Measurements from ENCODE around the gene EXPH5. TPM values are rescaled to one million over a fixed set of nuclear protein-coding genes. Genes with fewer than 3 reads are reported as not detected.

Gene EXPH5
- total and polyA plus RNA-seq, 2 donors (not counting 1 experiment from before 2014, with no cell fraction given) = 0.12 to 0.37 TPM

- H3K9ac ChIP-seq (ENCODE audit: low read length) = no peak overlapping the region
- H3K27ac ChIP-seq (ENCODE audit: low read length in 2 of 2) = no peak overlapping the region
- Mint-ChIP-seq H3K27me3 (peaks cover 37% of the 10 kb centered on the region), H3K4me1 (no peaks in the 10 kb centered on the region), H3K9me3 (ENCODE audit: insufficient read depth) (no peaks in the 10 kb centered on the region), H3K27ac (no peak overlapping the region), H3K4me3 (no peak overlapping the region)
- no peak overlapping the region for H2AFZ ChIP-seq (ENCODE audit: insufficient read depth, low read depth, low read length, poor library complexity, severe bottlenecking)
- H3K27me3 ChIP-seq (replicated peaks in 1 of 4; ENCODE audit: control extremely low read depth in 1 of 4, control insufficient read depth in 3 of 4, insufficient read depth in 4 of 4, low read length in 3 of 4) = no peaks in the 10 kb centered on the region
- H4K20me1 ChIP-seq (ENCODE audit: control insufficient read depth, insufficient read depth, low read length, poor library complexity, severe bottlenecking) = no peaks in the 10 kb centered on the region
- H3K4me2 ChIP-seq (replicated peaks; ENCODE audit: low read depth, low read length, poor library complexity, severe bottlenecking) = no peak overlapping the region
- H3K79me2 ChIP-seq (ENCODE audit: control insufficient read depth, insufficient read depth, low read length) = no peaks in the 10 kb centered on the region
- WGBS (ENCODE audit: insufficient coverage) = 92% methylated on average over 2 of the region's 5 CpGs
- no peak for TF ChIP-seq CTCF (IDR thresholded peaks at IDR 0.05)
- TF ChIP-seq EZH2 (IDR thresholded peaks at IDR 0.05; ENCODE audit: borderline replicate concordance, insufficient read depth, low read depth, low read length, poor library complexity, severe bottlenecking) = no peak
- intact Hi-C loops (cut with micrococcal nuclease) = no loop called here
- CTCF ChIA-PET = no interaction called here
- POLR2A ChIA-PET = no interaction called here
- ATAC-seq (ENCODE audit: low read depth) = no peak
- no peak overlapping the region for H3K4me3 ChIP-seq (ENCODE audit: control extremely low read depth in 1 of 5, extremely low read depth in 1 of 5, insufficient read depth in 1 of 5, low read depth in 2 of 5, low read length in 4 of 5)
- no peak for DNase-seq
- H3K4me1 ChIP-seq (ENCODE audit: control insufficient read depth in 2 of 2, insufficient read depth in 2 of 2, low read length in 2 of 2) = no peaks in the 10 kb centered on the region
- no peaks in the 10 kb centered on the region for H3K36me3 ChIP-seq (replicated peaks in 1 of 2; ENCODE audit: control extremely low read depth in 1 of 2, control insufficient read depth in 1 of 2, extremely low read depth in 1 of 2, insufficient read depth in 2 of 2, low read length in 1 of 2)
- H3K9me3 ChIP-seq (ENCODE audit: control extremely low read depth in 1 of 3, control insufficient read depth in 2 of 3, insufficient read depth in 1 of 3, low read length in 2 of 3) = no peaks in the 10 kb centered on the region
Measured at GRCh38 chr11:108609682-108610081, 16.1 kb upstream of the EXPH5 start.

GRCh38 chr11:108608548-108608947 is 15.0 kb upstream of the EXPH5 start:
- WGBS (ENCODE audit: insufficient coverage) = no CpG with 5 or more reads among the region's 1 CpG
- ATAC-seq (ENCODE audit: low read depth) (no peak), DNase-seq (no peak)
- Mint-ChIP-seq H3K27ac (no peak overlapping the region), H3K27me3 (peaks cover 37% of the 10 kb centered on the region), H3K9me3 (ENCODE audit: insufficient read depth) (no peaks in the 10 kb centered on the region), H3K4me1 (no peaks in the 10 kb centered on the region), H3K4me3 (no peak overlapping the region)
- Histone ChIP-seq H3K4me3 (ENCODE audit: control extremely low read depth in 1 of 5, extremely low read depth in 1 of 5, insufficient read depth in 1 of 5, low read depth in 2 of 5, low read length in 4 of 5) (no peak overlapping the region), H3K9ac (ENCODE audit: low read length) (no peak overlapping the region), H2AFZ (ENCODE audit: insufficient read depth, low read depth, low read length, poor library complexity, severe bottlenecking) (no peak overlapping the region), H3K9me3 (ENCODE audit: control extremely low read depth in 1 of 3, control insufficient read depth in 2 of 3, insufficient read depth in 1 of 3, low read length in 2 of 3) (no peaks in the 10 kb centered on the region), H3K27me3 (replicated peaks in 1 of 4; ENCODE audit: control extremely low read depth in 1 of 4, control insufficient read depth in 3 of 4, insufficient read depth in 4 of 4, low read length in 3 of 4) (peaks cover 0 to 4% (median 0%) of the 10 kb centered on the region in 4 experiments), H3K36me3 (replicated peaks in 1 of 2; ENCODE audit: control extremely low read depth in 1 of 2, control insufficient read depth in 1 of 2, extremely low read depth in 1 of 2, insufficient read depth in 2 of 2, low read length in 1 of 2) (no peaks in the 10 kb centered on the region), H3K4me2 (replicated peaks; ENCODE audit: low read depth, low read length, poor library complexity, severe bottlenecking) (no peak overlapping the region), H4K20me1 (ENCODE audit: control insufficient read depth, insufficient read depth, low read length, poor library complexity, severe bottlenecking) (no peaks in the 10 kb centered on the region), H3K79me2 (ENCODE audit: control insufficient read depth, insufficient read depth, low read length) (no peaks in the 10 kb centered on the region), H3K27ac (ENCODE audit: low read length in 2 of 2) (no peak overlapping the region), H3K4me1 (ENCODE audit: control insufficient read depth in 2 of 2, insufficient read depth in 2 of 2, low read length in 2 of 2) (no peaks in the 10 kb centered on the region)
- ChIA-PET CTCF (no interaction called here), POLR2A (no interaction called here)
- TF ChIP-seq EZH2 (IDR thresholded peaks at IDR 0.05; ENCODE audit: borderline replicate concordance, insufficient read depth, low read depth, low read length, poor library complexity, severe bottlenecking) = no peak
- no peak for TF ChIP-seq CTCF (IDR thresholded peaks at IDR 0.05)
- intact Hi-C loops (cut with micrococcal nuclease) = no loop called here
